Stimulated activated naive B cell treated with anti-CD40 and anti-IgM and Interleukin-4, amounts not matched to agents 10 μg/mL and 1 μg/mL and 100 μg/mL, for 72 hours (primary cell): ENCODE results near the gene PABPC1L.
"Not testable (repeated sequence)": the region's sequence is repeated elsewhere in the genome, so short reads cannot be mapped to it uniquely, and the experiment has no call there.

Source experiments
- ATAC-seq, 2 donors: fragments of 150-1000 bp; cut with Tn5 transposase; replicated peaks; 2 replicates each; pipeline ENCODE4 v1.10.0; 2021; ENCODE audit warnings: moderate library complexity in 1 of 2
- DNase-seq: peaks from one replicate; pipeline ENCODE4 v3.0.0; 2021
- H3K27ac Mint-ChIP-seq: one replicate; pipeline ENCODE4 v1.8.0; 2022; ENCODE audit warnings: mild to moderate bottlenecking, mixed read lengths
- H3K27me3 Mint-ChIP-seq, 2 donors: one replicate each; pipeline ENCODE4 v1.8.0; 2022; ENCODE audit warnings: mixed read lengths in 2 of 2
- H3K36me3 Mint-ChIP-seq, 2 donors: one replicate each; pipeline ENCODE4 v1.8.0; 2022; ENCODE audit warnings: mixed read lengths in 2 of 2, mild to moderate bottlenecking in 1 of 2
- H3K4me1 Mint-ChIP-seq, 2 donors: one replicate each; pipeline ENCODE4 v1.8.0; 2022; ENCODE audit warnings: mixed read lengths in 2 of 2, mild to moderate bottlenecking in 1 of 2
- H3K4me3 Mint-ChIP-seq, 2 donors: one replicate each; pipeline ENCODE4 v1.8.0; 2022; ENCODE audit warnings: mild to moderate bottlenecking in 2 of 2, mixed read lengths in 2 of 2, moderate library complexity in 1 of 2
- H3K9me3 Mint-ChIP-seq, 2 donors: one replicate each; pipeline ENCODE4 v1.8.0; 2022; ENCODE audit warnings: mixed read lengths in 2 of 2, mild to moderate bottlenecking in 1 of 2

Gene PABPC1L

DNA sequence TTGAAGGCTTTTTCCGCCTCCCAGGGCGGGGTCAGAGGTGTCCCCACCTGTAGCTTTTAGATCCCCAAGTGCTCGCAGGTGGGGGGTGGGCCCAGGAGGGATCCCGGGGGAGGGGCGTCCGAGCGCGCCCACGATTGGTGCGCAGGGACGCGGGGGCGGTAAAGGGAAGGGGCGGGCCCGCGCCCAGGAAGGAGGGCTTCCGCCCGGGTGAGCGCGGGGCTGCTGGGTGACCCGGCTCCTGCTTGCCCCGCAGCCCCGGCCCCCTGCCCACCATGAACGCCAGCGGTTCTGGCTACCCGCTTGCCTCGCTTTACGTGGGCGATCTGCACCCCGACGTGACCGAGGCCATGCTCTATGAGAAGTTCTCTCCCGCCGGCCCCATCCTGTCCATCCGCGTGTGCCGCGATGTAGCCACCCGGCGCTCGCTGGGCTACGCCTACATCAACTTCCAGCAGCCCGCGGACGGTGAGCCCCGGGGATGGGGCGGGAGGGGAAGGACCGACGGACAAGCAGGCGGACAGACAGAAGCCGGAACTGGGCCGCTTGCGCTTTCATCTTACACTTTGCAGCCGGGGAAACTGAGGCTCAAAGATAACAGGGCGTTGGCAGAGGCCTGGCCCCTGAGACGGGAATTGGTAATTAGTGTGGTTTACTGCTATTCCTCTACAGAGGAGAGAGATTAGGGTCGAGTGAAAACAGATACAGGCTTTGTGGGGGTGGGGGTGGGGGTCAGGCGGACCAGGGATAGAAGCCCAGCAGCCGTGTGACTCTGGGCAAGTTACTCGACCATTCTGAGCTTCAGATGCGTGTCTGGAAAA is at the start of gene PABPC1L:
TSS of gene PABPC1L (plus strand) at position 189 of the 818 bp plus-strand sequence. CDS start at position 273, 84 bp downstream.
- DNase-seq: peak; percentile 53
- ATAC-seq: peak; percentile 92
- Mint-ChIP-seq H3K27me3 (no peaks in the 10 kb centered on the region), H3K4me1 (peaks cover 17 to 33% of the 10 kb centered on the region in 2 donors), H3K4me3 (peak within 1 kb of the TSS; percentile 89 to 95), H3K9me3 (no peaks in the 10 kb centered on the region), H3K27ac (peak within 1 kb of the TSS; percentile 80), H3K36me3 (peaks cover 20 to 29% of the 10 kb centered on the region in 2 donors)

DNA sequence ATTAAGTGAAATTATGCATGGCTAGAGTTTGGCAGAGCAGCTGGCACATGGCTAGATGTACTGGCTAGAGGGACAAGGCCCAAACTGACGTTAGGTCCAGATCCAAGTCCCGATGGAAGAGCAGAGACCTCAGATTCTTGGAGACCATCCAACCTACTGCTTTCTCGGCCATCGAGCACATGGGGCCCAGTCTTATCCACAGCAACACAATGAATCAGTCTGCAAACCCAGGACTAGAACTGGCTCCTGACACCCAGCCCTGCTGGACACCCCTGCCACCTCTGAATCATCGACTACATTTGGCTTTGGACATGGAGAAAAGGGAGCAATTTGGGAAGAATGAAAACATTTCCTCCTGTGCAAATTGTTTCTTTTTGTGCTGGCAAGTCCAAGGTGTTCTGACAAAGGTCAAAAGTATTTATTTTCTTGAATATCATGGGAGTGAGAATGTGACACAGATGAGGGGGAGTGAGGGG is 48.3 kb upstream of the PABPC1L start:
- Mint-ChIP-seq H3K9me3 (peaks cover 5 to 8% of the 10 kb centered on the region in 2 donors), H3K27ac (no peak overlapping the region), H3K36me3 (peaks cover 1 to 3% of the 10 kb centered on the region in 2 donors), H3K4me3 (no peak overlapping the region), H3K27me3 (peaks cover 6 to 7% of the 10 kb centered on the region in 2 donors), H3K4me1 (peaks cover 3 to 16% of the 10 kb centered on the region in 2 donors)
- ATAC-seq (no peak), DNase-seq (no peak)

DNA sequence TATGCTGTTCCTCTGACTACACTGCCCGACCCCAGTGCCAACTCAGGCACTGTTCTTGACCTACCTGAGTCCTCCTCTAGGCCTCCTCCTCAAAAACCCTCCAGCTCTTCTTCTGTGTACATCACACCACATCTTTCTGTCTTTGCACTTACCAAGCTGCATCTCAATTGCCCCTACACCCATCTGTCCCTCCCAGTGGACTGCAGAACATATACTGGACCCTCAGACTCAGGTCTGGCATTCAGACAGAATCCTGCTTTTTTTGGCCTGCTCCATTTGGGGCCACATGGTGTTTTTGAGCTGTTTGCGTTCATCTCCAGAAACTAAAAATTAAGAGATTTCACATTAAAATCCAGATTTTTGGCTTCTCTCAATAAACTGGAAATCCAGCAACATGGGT is 47.6 kb upstream of the PABPC1L start:
- ATAC-seq: no peak
- H3K27ac Mint-ChIP-seq: no peak overlapping the region
- H3K4me1 Mint-ChIP-seq: peaks cover 7 to 17% of the 10 kb centered on the region in 2 donors

DNA sequence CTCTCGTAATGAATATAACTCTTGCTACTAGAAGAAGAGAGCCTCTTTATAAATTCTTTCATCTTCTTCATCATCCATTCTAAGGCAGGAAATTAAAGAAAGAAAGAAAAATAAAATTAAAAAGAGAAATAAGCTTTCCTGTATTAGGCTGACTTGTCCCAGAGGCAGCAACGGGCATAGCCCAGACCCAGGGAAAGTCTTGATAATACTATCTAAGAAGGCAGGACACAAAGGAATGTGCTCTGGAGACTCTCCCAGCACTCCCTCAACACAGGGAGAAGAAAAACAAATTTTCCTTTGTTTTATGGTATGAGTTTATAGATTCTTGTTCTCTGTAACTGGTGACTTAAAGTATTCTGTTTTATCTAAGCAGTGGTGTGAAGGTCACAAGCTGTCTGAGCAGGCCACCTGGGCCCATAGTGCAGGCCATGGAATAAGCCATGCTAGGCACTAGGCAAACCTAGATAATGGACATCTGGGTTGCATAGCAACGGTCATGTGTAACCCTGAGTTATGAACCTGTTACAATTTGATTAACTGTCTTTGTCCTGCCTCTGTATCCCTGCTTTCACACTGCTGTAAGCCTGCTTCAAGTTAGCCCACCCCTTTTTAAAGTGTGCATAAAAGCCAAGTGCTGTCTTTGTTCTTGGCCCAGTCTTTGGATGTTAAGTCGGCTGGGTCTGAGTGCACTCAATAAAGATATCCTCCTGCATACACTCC is 46.3 kb upstream of the PABPC1L start:
- peaks cover 10 to 13% of the 10 kb centered on the region in 2 donors for H3K27me3 Mint-ChIP-seq
- not testable (repeated sequence) for H3K27ac Mint-ChIP-seq, H3K9me3 Mint-ChIP-seq, ATAC-seq, H3K36me3 Mint-ChIP-seq, DNase-seq, H3K4me3 Mint-ChIP-seq
- peaks cover 8 to 20% of the 10 kb centered on the region in 2 donors for H3K4me1 Mint-ChIP-seq

More for the DNA sequence above, 47.6 kb upstream of the PABPC1L start:
- peaks cover 3 to 4% of the 10 kb centered on the region in 2 donors for H3K9me3 Mint-ChIP-seq
- no peak for DNase-seq
- H3K36me3 Mint-ChIP-seq: no peaks in the 10 kb centered on the region
- H3K4me3 Mint-ChIP-seq: no peak overlapping the region
- peaks cover 7 to 10% of the 10 kb centered on the region in 2 donors for H3K27me3 Mint-ChIP-seq

DNA sequence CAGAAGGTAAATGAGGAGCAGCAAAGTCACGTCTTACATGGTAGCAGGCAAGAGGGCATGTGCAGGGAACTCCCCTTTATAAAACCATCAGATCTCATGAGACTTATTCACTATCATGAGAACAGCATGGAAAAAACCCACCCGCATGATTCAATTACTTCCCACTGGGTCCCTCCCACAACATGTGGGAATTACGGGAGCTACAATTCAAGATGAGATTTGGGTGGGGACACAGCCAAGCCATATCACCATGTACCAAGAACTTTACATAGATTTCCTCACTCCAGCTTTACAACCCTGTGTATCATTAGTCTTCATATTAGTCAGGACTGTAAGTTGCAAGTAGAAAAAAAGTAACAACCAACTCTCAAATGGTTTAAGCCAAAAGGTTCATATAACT is 45.4 kb upstream of the PABPC1L start:
- not testable (repeated sequence) for H3K27me3 Mint-ChIP-seq, H3K9me3 Mint-ChIP-seq, H3K4me3 Mint-ChIP-seq, H3K36me3 Mint-ChIP-seq, H3K27ac Mint-ChIP-seq, DNase-seq, ATAC-seq
- H3K4me1 Mint-ChIP-seq: peaks cover 8 to 14% of the 10 kb centered on the region in 2 donors

DNA sequence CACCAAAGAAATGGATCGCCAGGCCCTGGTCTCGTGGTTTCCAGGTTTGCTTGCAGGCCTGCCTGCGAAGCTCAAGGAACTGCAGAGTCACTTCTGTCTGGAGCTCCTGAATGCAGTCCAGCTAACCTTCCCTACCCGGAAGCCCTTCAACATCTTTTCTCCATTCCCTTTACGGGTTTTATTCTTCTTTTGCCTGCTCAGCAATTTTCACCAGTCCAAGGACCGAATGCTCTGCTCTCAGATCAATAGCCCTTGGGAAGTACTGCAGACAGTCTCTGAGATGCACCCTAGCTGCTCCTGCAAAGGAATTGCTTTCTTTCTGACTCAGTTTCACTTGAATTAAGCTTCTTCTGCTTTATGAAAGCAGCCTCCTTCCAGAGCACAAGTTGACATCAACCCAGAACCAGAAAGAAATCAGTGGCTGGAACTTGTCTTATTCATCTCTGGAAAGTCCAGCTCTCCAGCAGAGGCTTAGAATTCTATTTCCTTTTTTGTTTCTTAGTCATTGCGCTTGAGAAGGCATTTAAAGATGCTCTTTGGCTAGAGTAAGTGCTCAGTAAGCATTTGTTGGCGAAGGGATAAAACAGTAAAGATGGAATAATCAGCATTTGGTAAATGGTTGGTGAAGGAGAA is 43.0 kb upstream of the PABPC1L start:
- ATAC-seq (peak; percentile 82 to 92), DNase-seq (no peak)
- Mint-ChIP-seq H3K27ac (no peak overlapping the region), H3K4me3 (peak overlapping the region; percentile 61 to 83), H3K27me3 (peaks cover 5 to 6% of the 10 kb centered on the region in 2 donors), H3K9me3 (no peaks in the 10 kb centered on the region), H3K4me1 (peaks cover 8 to 14% of the 10 kb centered on the region in 2 donors), H3K36me3 (no peaks in the 10 kb centered on the region)

DNA sequence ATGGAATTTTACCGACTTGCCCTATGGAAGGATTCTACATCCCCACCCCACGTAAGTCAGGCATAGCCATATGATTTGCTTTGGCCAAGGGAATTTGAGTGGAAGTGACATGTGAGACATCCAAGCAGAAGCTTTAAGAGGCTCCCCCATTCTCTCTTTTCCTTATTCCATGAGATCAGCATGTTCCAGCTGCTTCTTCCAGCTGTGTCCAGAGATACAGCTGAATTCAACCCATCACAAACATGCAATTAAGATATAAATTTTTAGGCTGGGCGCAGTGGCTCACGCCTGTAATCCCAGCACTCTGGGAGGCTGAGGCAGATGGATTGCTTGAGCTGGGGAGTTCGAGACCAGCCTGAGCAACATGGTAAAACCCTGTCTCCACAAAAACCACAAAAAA is 40.4 kb upstream of the PABPC1L start:
- H3K4me3 Mint-ChIP-seq: no peak overlapping the region
- H3K27ac Mint-ChIP-seq: no peak overlapping the region
- peaks cover 0 to 4% of the 10 kb centered on the region in 2 donors for H3K36me3 Mint-ChIP-seq
- H3K9me3 Mint-ChIP-seq: no peaks in the 10 kb centered on the region
- no peak for DNase-seq
- peaks cover 8 to 14% of the 10 kb centered on the region in 2 donors for H3K4me1 Mint-ChIP-seq
- peaks cover 5 to 6% of the 10 kb centered on the region in 2 donors for H3K27me3 Mint-ChIP-seq
- ATAC-seq: no peak

DNA sequence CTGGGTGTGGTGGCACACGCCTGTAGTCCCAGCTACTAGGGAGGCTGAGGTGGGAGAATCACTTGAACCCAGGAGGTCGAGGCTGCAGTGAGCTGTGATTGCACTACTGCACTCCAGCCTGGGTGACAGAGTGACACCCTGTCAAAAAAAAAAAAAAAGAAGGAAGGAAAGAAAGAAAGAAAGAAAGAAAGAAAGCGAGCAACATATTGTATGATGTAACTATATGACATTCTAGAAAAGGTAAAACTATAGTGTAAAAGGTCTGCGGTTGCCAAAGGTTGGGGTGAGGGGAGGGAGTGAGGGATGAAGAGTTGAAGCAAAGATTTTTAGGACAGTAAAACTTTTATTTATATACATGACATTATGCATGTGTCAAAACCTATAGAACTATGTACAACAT is 27.5 kb upstream of the PABPC1L start:
- peaks cover 10 to 21% of the 10 kb centered on the region in 2 donors for H3K4me1 Mint-ChIP-seq
- H3K27ac Mint-ChIP-seq: peak overlapping the region; percentile 62
- H3K9me3 Mint-ChIP-seq, DNase-seq, H3K36me3 Mint-ChIP-seq, ATAC-seq, H3K27me3 Mint-ChIP-seq, H3K4me3 Mint-ChIP-seq: not testable (repeated sequence)

DNA sequence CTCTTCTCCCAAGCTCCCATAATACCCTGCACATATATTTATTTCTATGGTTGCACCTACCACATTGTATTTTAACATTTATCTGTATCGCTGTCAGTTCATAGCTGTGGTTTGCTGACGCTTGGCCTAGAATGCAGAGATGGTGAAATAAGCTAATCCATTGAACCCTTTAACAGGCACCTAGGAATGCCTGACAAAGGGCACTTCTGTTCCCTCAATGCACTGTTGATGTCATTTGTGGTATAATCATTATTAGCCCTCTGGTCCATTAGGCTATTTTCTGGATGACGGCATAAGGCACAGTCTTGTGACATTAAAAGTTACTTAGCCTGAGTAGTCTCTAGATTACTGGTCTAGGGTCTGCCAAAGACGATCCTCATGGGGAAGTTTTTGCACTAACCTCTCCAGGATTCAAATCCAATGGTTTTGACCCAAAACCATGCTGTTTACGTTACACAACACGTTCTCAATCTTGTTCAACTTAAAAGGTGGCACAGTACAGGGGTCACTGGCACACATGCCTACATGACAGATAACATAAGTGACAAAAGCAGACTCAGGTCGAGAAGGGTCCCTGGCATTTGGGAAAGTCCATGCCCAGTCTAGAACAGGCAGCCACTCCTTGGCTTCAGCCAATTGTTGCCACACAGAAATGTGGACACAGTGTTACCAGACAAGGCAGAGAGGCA is 26.5 kb upstream of the PABPC1L start:
- DNase-seq: no peak
- ATAC-seq: no peak
- Mint-ChIP-seq H3K36me3 (peaks cover 0 to 1% of the 10 kb centered on the region in 2 donors), H3K27me3 (no peaks in the 10 kb centered on the region), H3K9me3 (no peaks in the 10 kb centered on the region), H3K27ac (peak overlapping the region; percentile 44), H3K4me3 (no peak overlapping the region), H3K4me1 (peaks cover 13 to 27% of the 10 kb centered on the region in 2 donors)

DNA sequence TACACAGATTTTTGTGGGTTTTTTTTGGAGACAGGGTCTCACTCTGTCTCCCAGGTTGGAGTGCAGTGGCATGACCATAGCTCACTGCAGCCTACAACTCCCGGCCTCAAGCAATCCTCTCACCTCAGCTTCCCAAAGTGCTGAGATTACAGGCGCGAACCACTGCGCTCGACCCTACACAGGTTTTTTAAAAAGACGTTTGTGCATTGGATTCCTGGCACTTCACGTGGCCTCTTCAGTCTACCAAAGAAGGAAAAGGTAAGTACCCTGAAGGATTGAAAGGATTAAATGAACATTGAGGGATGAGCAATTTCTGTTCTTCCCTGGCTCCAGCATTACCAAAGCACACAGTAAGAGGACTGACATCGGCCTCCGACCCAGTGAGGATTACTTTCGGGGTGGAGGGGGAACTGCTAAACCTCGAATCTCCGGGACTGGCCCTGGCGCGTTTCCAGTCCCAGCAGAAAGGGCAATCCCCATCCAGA is 24.9 kb upstream of the PABPC1L start:
- peaks cover 24 to 43% of the 10 kb centered on the region in 2 donors for H3K4me1 Mint-ChIP-seq
- H3K36me3 Mint-ChIP-seq: peaks cover 3 to 4% of the 10 kb centered on the region in 2 donors
- peak overlapping the region; percentile 96 to 98 for H3K4me3 Mint-ChIP-seq
- peak; percentile 44 to 45 for ATAC-seq
- H3K9me3 Mint-ChIP-seq: no peaks in the 10 kb centered on the region
- DNase-seq: no peak
- no peaks in the 10 kb centered on the region for H3K27me3 Mint-ChIP-seq
- peak overlapping the region; percentile 97 for H3K27ac Mint-ChIP-seq

DNA sequence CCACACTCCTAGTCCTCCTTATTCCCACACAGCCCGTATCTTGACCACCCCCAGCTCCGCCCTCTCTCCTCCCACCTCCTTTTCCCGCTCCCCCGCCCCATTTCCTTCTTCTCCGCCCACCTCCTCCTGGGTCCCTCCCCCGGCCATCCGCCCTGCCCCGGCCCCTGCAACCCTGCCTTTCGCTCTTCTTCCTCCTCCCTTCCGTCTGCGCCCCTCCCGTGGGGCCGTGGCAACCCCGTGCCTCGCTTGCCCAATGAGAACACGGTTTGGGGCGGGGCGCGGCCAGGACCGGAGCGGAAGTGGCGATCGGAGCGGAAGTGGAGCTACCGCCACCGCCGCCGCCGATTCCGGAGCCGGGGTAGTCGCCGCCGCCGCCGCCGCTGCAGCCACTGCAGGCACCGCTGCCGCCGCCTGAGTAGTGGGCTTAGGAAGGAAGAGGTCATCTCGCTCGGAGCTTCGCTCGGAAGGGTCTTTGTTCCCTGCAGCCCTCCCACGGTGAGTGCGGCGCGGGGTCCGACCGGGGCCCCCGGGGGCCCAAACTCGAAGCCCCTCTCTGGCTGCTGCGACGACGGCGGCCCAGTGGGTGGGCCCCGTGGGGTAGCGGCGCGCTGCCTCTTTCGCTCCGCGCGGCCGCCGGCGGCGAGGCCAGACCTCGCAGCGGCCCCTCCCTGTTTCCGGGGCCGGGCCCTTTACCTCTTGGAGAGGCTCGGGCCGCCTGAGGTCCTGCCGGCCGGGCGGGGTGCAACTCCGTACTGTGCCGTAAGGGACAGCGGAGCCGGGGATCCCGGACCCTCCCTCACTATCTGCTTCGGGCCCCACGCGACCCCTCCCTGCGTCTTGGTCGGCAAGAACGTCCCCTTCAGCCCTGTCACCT is 24.2 kb upstream of the PABPC1L start, which contains the start of gene YWHAB:
TSS of gene YWHAB (plus strand) at position 314 of the 874 bp plus-strand sequence. CDS start 15,829 bp downstream, outside the sequence.
- Mint-ChIP-seq H3K4me1 (peaks cover 25 to 47% of the 10 kb centered on the region in 2 donors), H3K4me3 (peak within 1 kb of the TSS; percentile 96 to 98), H3K27me3 (no peaks in the 10 kb centered on the region), H3K9me3 (no peaks in the 10 kb centered on the region), H3K27ac (peak within 1 kb of the TSS; percentile 97), H3K36me3 (peaks cover 3 to 4% of the 10 kb centered on the region in 2 donors)
- peak; percentile 96 for DNase-seq
- ATAC-seq: peak; percentile 97 to 98

DNA sequence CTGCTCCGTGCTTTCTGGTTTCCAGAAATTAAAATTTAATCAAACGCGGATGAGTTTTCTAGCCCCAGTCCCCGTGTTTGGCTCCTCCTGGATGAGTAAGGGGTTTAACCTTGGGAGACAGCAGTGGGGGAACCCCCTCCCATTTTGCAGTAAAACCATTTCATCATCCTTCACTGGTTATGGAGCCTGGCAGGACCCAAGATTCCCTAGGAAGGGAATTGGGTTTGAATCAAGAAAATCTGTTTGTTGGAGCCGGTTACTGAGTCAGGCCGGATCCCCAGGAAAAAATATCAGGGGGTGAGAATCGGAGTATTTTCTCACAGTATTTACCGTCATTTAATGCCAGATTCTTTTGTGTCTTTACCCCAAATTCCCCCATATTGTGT is 23.6 kb upstream of the PABPC1L start:
- Mint-ChIP-seq H3K4me3 (peak overlapping the region; percentile 96 to 98), H3K9me3 (no peaks in the 10 kb centered on the region), H3K27ac (peak overlapping the region; percentile 97), H3K4me1 (peaks cover 26 to 53% of the 10 kb centered on the region in 2 donors), H3K36me3 (peaks cover 3 to 4% of the 10 kb centered on the region in 2 donors), H3K27me3 (no peaks in the 10 kb centered on the region)
- DNase-seq (no peak), ATAC-seq (no peak)

DNA sequence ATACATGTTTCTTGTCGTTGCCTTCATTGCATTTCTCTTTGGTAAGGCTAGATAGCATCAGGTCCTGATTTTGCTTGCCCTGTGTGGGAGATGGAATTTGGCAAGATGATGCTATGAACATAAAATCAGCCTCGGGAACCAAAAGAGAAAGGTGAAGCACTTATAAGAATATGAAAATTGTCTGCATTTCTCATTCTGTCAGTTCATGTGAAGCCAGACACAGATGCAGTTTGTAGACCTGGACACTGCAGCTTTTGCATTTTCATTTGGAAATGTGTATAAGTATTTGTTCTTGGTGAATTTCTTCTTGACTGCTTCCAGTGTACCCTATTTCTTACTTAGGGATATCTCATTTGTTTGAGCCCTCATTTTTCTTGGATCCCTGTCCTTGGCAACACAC is 23.0 kb upstream of the PABPC1L start:
- Mint-ChIP-seq H3K4me3 (peak overlapping the region; percentile 96 to 98), H3K27ac (peak overlapping the region; percentile 97), H3K4me1 (peaks cover 26 to 59% of the 10 kb centered on the region in 2 donors), H3K9me3 (no peaks in the 10 kb centered on the region), H3K27me3 (no peaks in the 10 kb centered on the region), H3K36me3 (peaks cover 3 to 4% of the 10 kb centered on the region in 2 donors)
- DNase-seq: no peak
- no peak for ATAC-seq
